Heart left ventricle (tissue), 16 donors: Measurements from ENCODE around the gene OXSR1. TPM values are rescaled to one million over a fixed set of nuclear protein-coding genes. Genes with fewer than 3 reads are reported as not detected.
A peak's percentile ranks its signal among the peaks of the same experiment; 100 is the strongest.

Experiments
- ATAC-seq, 4 donors: fragments of 200-7000 bp; cut with Tn5 transposase; one replicate each; pipeline ENCODE4 v1.9.1; 2020 to 2022; ENCODE audit warnings: moderate library complexity in 4 of 4, mild to moderate bottlenecking in 3 of 4, moderate number of reproducible peaks in 1 of 4
- DNase-seq, 5 donors: peaks; one replicate each; pipeline ENCODE4 v3.0.0-alpha.2; 2020
- H3K27ac ChIP-seq, 12 donors: fragments of 200-600 bp; sonication (generic) in 4 of 12; one replicate each; pipeline versions ENCODE4 v1.5.0 to v1.8.0; 2016 to 2022; ENCODE audit warnings: mild to moderate bottlenecking in 2 of 12
- H3K27me3 ChIP-seq, 9 donors: fragments of 200-600 bp; sonication (generic) in 2 of 9; one replicate each; pipeline versions ENCODE4 v1.5.1 to v1.8.0; 2016 to 2022; ENCODE audit warnings: mild to moderate bottlenecking in 3 of 9
- H3K36me3 ChIP-seq, 9 donors: fragments of 200-600 bp; sonication (generic) in 2 of 9; one replicate each; pipeline versions ENCODE4 v1.5.0 to v1.8.0; 2018 to 2022; ENCODE audit warnings: mild to moderate bottlenecking in 2 of 9
- H3K4me1 ChIP-seq, 12 donors: fragments of 200-600 bp; sonication (generic) in 4 of 12; one replicate each; pipeline versions ENCODE4 v1.5.0 to v1.8.0; 2016 to 2022; ENCODE audit warnings: mild to moderate bottlenecking in 3 of 12
- H3K4me3 ChIP-seq, 12 donors: fragments of 200-600 bp; sonication (generic) in 4 of 12; one replicate each; pipeline versions ENCODE4 v1.5.0 to v1.8.0; 2017 to 2022; ENCODE audit warnings: mild to moderate bottlenecking in 9 of 12, moderate library complexity in 4 of 12
- H3K9me3 ChIP-seq, 12 donors: fragments of 200-600 bp; sonication (generic) in 4 of 12; one replicate each; pipeline versions ENCODE4 v1.5.0 to v1.8.0; 2016 to 2022; ENCODE audit warnings: mild to moderate bottlenecking in 1 of 12
- CTCF ChIP-seq, 12 donors: fragments of 200-600 bp; sonication (generic) in 4 of 12; IDR thresholded peaks; one replicate each; pipeline versions ENCODE4 v1.5.0 to v1.8.0; 2018 to 2022; ENCODE audit warnings: antibody characterized with exemption in 12 of 12, mild to moderate bottlenecking in 5 of 12
- POLR2A ChIP-seq, 2 donors: fragments of 450-650 bp; IDR thresholded peaks; one replicate each; pipeline ENCODE4 v1.6.1; 2017; ENCODE audit warnings: antibody characterized with exemption in 2 of 2, mild to moderate bottlenecking in 2 of 2, moderate library complexity in 2 of 2
- WGBS, 4 donors: extraction: QIAGEN DNeasy Blood & Tissue Kit in 2 of 4; methylation state at CpG; one replicate each; pipeline versions ENCODE4 v1.1.5 to v1.1.7; 2013 to 2018; 5-methylcytosine and 5-hydroxymethylcytosine counted together
- intact Hi-C, 10 donors: fragments of 100-400 bp; cut with DNase I; formaldehyde crosslinking; loops; one replicate each; pipeline versions ENCODE4 v1.11.1 to v1.14.2; 2022
- polyA plus RNA-seq, 2 donors: library from polyadenylated mRNA; stranded (reverse); fragments of 200-250 nt; gene quantifications; one replicate each; pipeline ENCODE4 v1.2.3, GENCODE V29; 2013
- total RNA-seq, 9 donors: library from RNA; depleted of rRNA in 2 of 9; stranded (reverse); fragments of >200 nt in 2 of 9; fragmentation: NEBNext Ultra II Directional in 3 of 9; extraction: Animal tissue kit (Norgen Biotek cat#: 25700) in 3 of 9; gene quantifications; one replicate each; pipeline versions ENCODE4 v1.1.0 to v1.2.4, GENCODE V29; 2016 to 2023
- donor health status: ischemic (EF 13 %, LVEDD 7.1; RV severe dilation, severe dysfunction).
- donor health status: healthy with polysubstance abuse.
- donor health status: DM: no; HTN: yes; CAD: no.
- donor health status: DM: no; HTN: no; CAD: no.
- donor health status: ischemic (EF 25% LVEDD 6.9; RV normal size, moderate dysfunction).
- donor health status: ischemic (EF 25% LVEDD 5.7; RV mildly dilated, moderate dysfunction).
- donor health status: healthy.
- donor health status: DM: yes; HTN: yes; CAD: no.
- donor health status: ischemic (EF 35%, LVEDD 5.7; RV mildly dilated, moderate dysfunction).
- donor health status: nonischemic (EF 11% LVEDD 7.7; RV severe dilation, severe dysfunction).
- donor health status: DM: yes; HTN: yes; CAD: no.
- donor health status: PGD.
- donor health status: ischemic (EF 29% LVEDD 5.4; RV normal size, mild dysfunction).
- donor health status: nonischemic (EF 23%, LVEDD 6.1; RV moderate dilation, normal function).

The OXSR1 gene
- total and polyA plus RNA-seq, 11 donors = 10.4 to 38.3 (median 31.7) TPM

GRCh38 chr3:38136393-38136776, 29.0 kb upstream of the OXSR1 start:
- H3K27me3 ChIP-seq = no peaks in the 10 kb centered on the region
- peaks cover 0 to 51% (median 40%) of the 10 kb centered on the region in 9 donors for H3K36me3 ChIP-seq
- H3K9me3 ChIP-seq = no peaks in the 10 kb centered on the region
- 0 to 1% (median 1%) methylated on average over 9 to 20 of the region's 20 CpGs for WGBS, 4 donors
- DNase-seq (peak in 2 of 5 donors; percentile 52 to 59), ATAC-seq (peak in 1 of 4 donors; percentile 15)
- TF ChIP-seq CTCF (IDR thresholded peaks at IDR 0.05) (no peak), POLR2A (IDR thresholded peaks at IDR 0.05) (no peak)
- H3K4me1 ChIP-seq = peaks cover 0 to 66% (median 35%) of the 10 kb centered on the region in 12 donors
- peak overlapping the region; percentile 70 to 99 (median 94) for H3K4me3 ChIP-seq
- peak overlapping the region; percentile 41 to 96 (median 88) for H3K27ac ChIP-seq
- intact Hi-C loops = loop anchor here in 5 of 10 donors (2.0 to 10.0 kb wide), 7 partner anchors 28 to 338 kb away; partner anchors contain the start of genes ACVR2B (in 2 of the 5), OXSR1 (in 2 of the 5) and XYLB (in 2 of the 5)

GRCh38 chr3:38136777-38137614, 28.3 kb upstream of the OXSR1 start, which contains the start of gene ACAA1:
Gene ACAA1, minus strand, starts transcription at chr3:38137127. Its CDS starts 92 bp downstream, at chr3:38137035.
- ATAC-seq = peak; percentile 97 to 100 (median 98)
- H3K36me3 ChIP-seq = peaks cover 0 to 51% (median 34%) of the 10 kb centered on the region in 9 donors
- intact Hi-C loops = loop anchor here in 5 of 10 donors (1.0 to 10.0 kb wide), 8 partner anchors 28 to 338 kb away; partner anchors contain the start of genes OXSR1 (in 5 of the 5), ACVR2B (in 2 of the 5) and XYLB (in 2 of the 5)

GRCh38 chr3:38137615-38138348, 27.6 kb upstream of the OXSR1 start:
- peak overlapping the region; percentile 90 to 99 (median 94) for H3K27ac ChIP-seq
- H3K36me3 ChIP-seq = peaks cover 0 to 50% (median 26%) of the 10 kb centered on the region in 9 donors
- 13 to 23% (median 21%) methylated on average over 18 to 22 of the region's 22 CpGs for WGBS, 4 donors
- no peaks in the 10 kb centered on the region for H3K27me3 ChIP-seq
- H3K4me1 ChIP-seq = peaks cover 0 to 70% (median 35%) of the 10 kb centered on the region in 12 donors
- DNase-seq (peak in 1 of 5 donors; percentile 70), ATAC-seq (no peak)
- peak overlapping the region; percentile 29 to 99 (median 90) for H3K4me3 ChIP-seq
- intact Hi-C loops = loop anchor here in 6 of 10 donors (1.0 to 10.0 kb wide), 8 partner anchors 27 to 337 kb away; partner anchors contain the start of genes OXSR1 (in 6 of the 6), ACVR2B (in 2 of the 6) and XYLB (in 2 of the 6)
- TF ChIP-seq CTCF (IDR thresholded peaks at IDR 0.05) (no peak), POLR2A (IDR thresholded peaks at IDR 0.05) (no peak)
- no peaks in the 10 kb centered on the region for H3K9me3 ChIP-seq

More at GRCh38 chr3:38136777-38137614, 28.3 kb upstream of the OXSR1 start, which contains the start of gene ACAA1:
- no peaks in the 10 kb centered on the region for H3K9me3 ChIP-seq
- H3K4me3 ChIP-seq = peak within 1 kb of the TSS; percentile 70 to 99 (median 94)
- peak within 1 kb of the TSS; percentile 90 to 99 (median 94) for H3K27ac ChIP-seq
- peaks cover 0 to 70% (median 35%) of the 10 kb centered on the region in 12 donors for H3K4me1 ChIP-seq
- WGBS, 4 donors = 0 to 1% (median 0%) methylated on average over 23 to 66 of the region's 66 CpGs
- DNase-seq = peak; percentile 100
- peak in 1 of 12 donors; percentile 10 for TF ChIP-seq CTCF (IDR thresholded peaks at IDR 0.05)
- peak; percentile 60 to 88 for TF ChIP-seq POLR2A (IDR thresholded peaks at IDR 0.05)
- no peaks in the 10 kb centered on the region for H3K27me3 ChIP-seq
